WTC11 (cell line): ENCODE measurements around the gene CDPF1. TPM values are rescaled to one million over a fixed set of nuclear protein-coding genes. Genes with fewer than 3 reads are reported as not detected.

Experiments
- ATAC-seq: fragments of 200-7000 bp; cut with Tn5 transposase; 2 replicates; pipeline ENCODE4 v1.10.0; 2021; ENCODE audit warnings: mild to moderate bottlenecking, moderate library complexity
- CTCF ChIA-PET: fragments of 300-600 bp; sonication (Branson Sonifier 250); formaldehyde crosslinking; loops from one replicate; lab custom pipeline; 2021; ENCODE audit warnings: antibody characterized with exemption; lab: Charles Lee
- POLR2A ChIA-PET: fragments of 350-600 bp; sonication (Branson Sonifier 250); formaldehyde crosslinking; loops from one replicate; lab custom pipeline; 2021; ENCODE audit warnings: antibody characterized with exemption; lab: Charles Lee
- DNase-seq: peaks from one replicate; pipeline ENCODE4 v3.0.0; 2021; ENCODE audit warnings: low spot score
- H3K27ac Mint-ChIP-seq: 2 replicates; pipeline ENCODE4 v1.8.0; 2021; ENCODE audit warnings: mixed read lengths
- H3K27me3 Mint-ChIP-seq: 2 replicates; pipeline ENCODE4 v1.8.0; 2021; ENCODE audit warnings: low read depth, mild to moderate bottlenecking, moderate library complexity, mixed read lengths
- H3K36me3 Mint-ChIP-seq: 2 replicates; pipeline ENCODE4 v1.8.0; 2021; ENCODE audit warnings: mixed read lengths
- H3K4me1 Mint-ChIP-seq: 2 replicates; pipeline ENCODE4 v1.8.0; 2022; ENCODE audit warnings: mixed read lengths
- H3K4me3 Mint-ChIP-seq: 2 replicates; pipeline ENCODE4 v1.8.0; 2021; ENCODE audit warnings: mild to moderate bottlenecking, moderate library complexity, mixed read lengths
- H3K9me3 Mint-ChIP-seq: 2 replicates; pipeline ENCODE4 v1.8.0; 2021; ENCODE audit warnings: mixed read lengths
- CBFB ChIP-seq: sonication (generic); formaldehyde crosslinking; IDR thresholded peaks from 2 replicates; pipeline ENCODE4 v1.8.1; 2022; ENCODE audit warnings: mild to moderate bottlenecking, low read depth, missing genetic modification reagents
- ETV6 ChIP-seq: sonication (generic); formaldehyde crosslinking; IDR thresholded peaks from 2 replicates; pipeline ENCODE4 v1.8.1; 2022; ENCODE audit warnings: mild to moderate bottlenecking, missing genetic modification reagents
- GTF2I ChIP-seq: fragments of 250-450 bp; sonication (Bioruptor Pico); conservative IDR thresholded peaks from 2 replicates; pipeline ENCODE4 v1.4.0; 2021; ENCODE audit warnings: mild to moderate bottlenecking
- HMGA2 ChIP-seq: fragments of 250-450 bp; sonication (Bioruptor Pico); IDR thresholded peaks from 2 replicates; pipeline ENCODE4 v1.4.0; 2021; ENCODE audit warnings: mild to moderate bottlenecking, moderate library complexity
- NFE2L1 ChIP-seq: sonication (generic); formaldehyde crosslinking; IDR thresholded peaks from 2 replicates; pipeline ENCODE4 v1.8.1; 2023; ENCODE audit warnings: missing genetic modification reagents
- PRRX2 ChIP-seq: fragments of 250-450 bp; sonication (Bioruptor Pico); IDR thresholded peaks from 2 replicates; pipeline ENCODE4 v1.8.0; 2021; ENCODE audit warnings: mild to moderate bottlenecking
- SMAD3 ChIP-seq: sonication (generic); formaldehyde crosslinking; IDR thresholded peaks from 2 replicates; pipeline ENCODE4 v1.8.0; 2022; ENCODE audit warnings: missing genetic modification reagents, mild to moderate bottlenecking, borderline replicate concordance
- SMAD4 ChIP-seq: sonication (generic); formaldehyde crosslinking; IDR thresholded peaks from 2 replicates; pipeline ENCODE4 v1.8.0; 2022; ENCODE audit warnings: mild to moderate bottlenecking, missing genetic modification reagents
- SP1 ChIP-seq: sonication (generic); formaldehyde crosslinking; conservative IDR thresholded peaks from 2 replicates; pipeline ENCODE4 v1.8.1; 2022; ENCODE audit warnings: missing genetic modification reagents
- total RNA-seq: library from RNA; stranded (reverse); gene quantifications from 3 replicates; pipeline ENCODE4 v1.2.3, GENCODE V29; 2021
- TF ChIP-seq, protein P1 (sequence below): sonication (generic); formaldehyde crosslinking; IDR thresholded peaks from 2 replicates; pipeline ENCODE4 v1.8.1; 2022; ENCODE audit warnings: mild to moderate bottlenecking, moderate library complexity, missing genetic modification reagents
- TF ChIP-seq, protein P2 (sequence below): fragments of 250-450 bp; sonication (Bioruptor Pico); IDR thresholded peaks from 2 replicates; pipeline ENCODE4 v1.9.0; 2021; ENCODE audit warnings: mild to moderate bottlenecking
- TF ChIP-seq, protein P3 (sequence below): sonication (generic); formaldehyde crosslinking; conservative IDR thresholded peaks from 2 replicates; pipeline ENCODE4 v1.8.1; 2023; ENCODE audit warnings: mild to moderate bottlenecking, low read depth, missing genetic modification reagents, moderate library complexity
- TF ChIP-seq, protein P4 (sequence below): sonication (generic); formaldehyde crosslinking; IDR thresholded peaks from 2 replicates; pipeline ENCODE4 v1.8.1; 2023; ENCODE audit warnings: mild to moderate bottlenecking, missing genetic modification reagents, borderline replicate concordance
- TF ChIP-seq, protein P5 (sequence below): sonication (generic); formaldehyde crosslinking; IDR thresholded peaks from 2 replicates; pipeline ENCODE4 v1.8.0; 2022; ENCODE audit warnings: mild to moderate bottlenecking, missing genetic modification reagents
- TF ChIP-seq, protein P6 (sequence below): sonication (generic); formaldehyde crosslinking; IDR thresholded peaks from 2 replicates; pipeline ENCODE4 v1.8.0; 2023; ENCODE audit warnings: missing genetic modification reagents
- TF ChIP-seq, protein P7 (sequence below): sonication (generic); formaldehyde crosslinking; IDR thresholded peaks from 2 replicates; pipeline ENCODE4 v1.8.0; 2023; ENCODE audit warnings: mild to moderate bottlenecking, missing genetic modification reagents

CDPF1 gene
- total RNA-seq, 1 experiment from 2014 or later, result 11.5 TPM

DNA sequence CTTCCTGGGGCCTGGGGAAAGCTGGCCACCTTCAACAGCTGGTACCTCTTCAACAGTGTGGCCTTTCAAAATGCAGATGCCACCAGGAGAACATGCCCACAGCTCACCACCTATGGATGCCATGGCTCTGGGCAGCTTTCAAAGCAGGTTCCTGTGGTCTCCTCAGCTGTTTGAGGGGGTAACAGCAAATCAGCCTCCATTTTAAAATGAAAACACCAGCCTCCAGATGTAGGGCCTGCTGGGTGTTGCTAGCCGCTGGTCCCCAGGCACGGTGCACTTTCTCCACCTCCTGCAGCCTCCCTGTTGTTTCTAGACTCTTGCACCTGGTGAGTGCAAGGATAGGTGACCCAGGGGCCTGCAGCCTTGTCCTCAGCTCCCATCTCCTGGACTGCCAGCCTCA is 10.0 kb downstream of the CDPF1 start (continued):
- TF ChIP-seq, protein P1, sequence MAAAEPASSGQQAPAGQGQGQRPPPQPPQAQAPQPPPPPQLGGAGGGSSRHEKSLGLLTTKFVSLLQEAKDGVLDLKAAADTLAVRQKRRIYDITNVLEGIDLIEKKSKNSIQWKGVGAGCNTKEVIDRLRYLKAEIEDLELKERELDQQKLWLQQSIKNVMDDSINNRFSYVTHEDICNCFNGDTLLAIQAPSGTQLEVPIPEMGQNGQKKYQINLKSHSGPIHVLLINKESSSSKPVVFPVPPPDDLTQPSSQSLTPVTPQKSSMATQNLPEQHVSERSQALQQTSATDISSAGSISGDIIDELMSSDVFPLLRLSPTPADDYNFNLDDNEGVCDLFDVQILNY (CRISPR knock-in tag), result no peak
- TF ChIP-seq, protein P2, sequence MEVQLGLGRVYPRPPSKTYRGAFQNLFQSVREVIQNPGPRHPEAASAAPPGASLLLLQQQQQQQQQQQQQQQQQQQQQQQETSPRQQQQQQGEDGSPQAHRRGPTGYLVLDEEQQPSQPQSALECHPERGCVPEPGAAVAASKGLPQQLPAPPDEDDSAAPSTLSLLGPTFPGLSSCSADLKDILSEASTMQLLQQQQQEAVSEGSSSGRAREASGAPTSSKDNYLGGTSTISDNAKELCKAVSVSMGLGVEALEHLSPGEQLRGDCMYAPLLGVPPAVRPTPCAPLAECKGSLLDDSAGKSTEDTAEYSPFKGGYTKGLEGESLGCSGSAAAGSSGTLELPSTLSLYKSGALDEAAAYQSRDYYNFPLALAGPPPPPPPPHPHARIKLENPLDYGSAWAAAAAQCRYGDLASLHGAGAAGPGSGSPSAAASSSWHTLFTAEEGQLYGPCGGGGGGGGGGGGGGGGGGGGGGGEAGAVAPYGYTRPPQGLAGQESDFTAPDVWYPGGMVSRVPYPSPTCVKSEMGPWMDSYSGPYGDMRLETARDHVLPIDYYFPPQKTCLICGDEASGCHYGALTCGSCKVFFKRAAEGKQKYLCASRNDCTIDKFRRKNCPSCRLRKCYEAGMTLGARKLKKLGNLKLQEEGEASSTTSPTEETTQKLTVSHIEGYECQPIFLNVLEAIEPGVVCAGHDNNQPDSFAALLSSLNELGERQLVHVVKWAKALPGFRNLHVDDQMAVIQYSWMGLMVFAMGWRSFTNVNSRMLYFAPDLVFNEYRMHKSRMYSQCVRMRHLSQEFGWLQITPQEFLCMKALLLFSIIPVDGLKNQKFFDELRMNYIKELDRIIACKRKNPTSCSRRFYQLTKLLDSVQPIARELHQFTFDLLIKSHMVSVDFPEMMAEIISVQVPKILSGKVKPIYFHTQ (CRISPR knock-in tag), result no peak
- TF ChIP-seq SMAD4 (no peak), HMGA2 (no peak)
- TF ChIP-seq, protein P3, sequence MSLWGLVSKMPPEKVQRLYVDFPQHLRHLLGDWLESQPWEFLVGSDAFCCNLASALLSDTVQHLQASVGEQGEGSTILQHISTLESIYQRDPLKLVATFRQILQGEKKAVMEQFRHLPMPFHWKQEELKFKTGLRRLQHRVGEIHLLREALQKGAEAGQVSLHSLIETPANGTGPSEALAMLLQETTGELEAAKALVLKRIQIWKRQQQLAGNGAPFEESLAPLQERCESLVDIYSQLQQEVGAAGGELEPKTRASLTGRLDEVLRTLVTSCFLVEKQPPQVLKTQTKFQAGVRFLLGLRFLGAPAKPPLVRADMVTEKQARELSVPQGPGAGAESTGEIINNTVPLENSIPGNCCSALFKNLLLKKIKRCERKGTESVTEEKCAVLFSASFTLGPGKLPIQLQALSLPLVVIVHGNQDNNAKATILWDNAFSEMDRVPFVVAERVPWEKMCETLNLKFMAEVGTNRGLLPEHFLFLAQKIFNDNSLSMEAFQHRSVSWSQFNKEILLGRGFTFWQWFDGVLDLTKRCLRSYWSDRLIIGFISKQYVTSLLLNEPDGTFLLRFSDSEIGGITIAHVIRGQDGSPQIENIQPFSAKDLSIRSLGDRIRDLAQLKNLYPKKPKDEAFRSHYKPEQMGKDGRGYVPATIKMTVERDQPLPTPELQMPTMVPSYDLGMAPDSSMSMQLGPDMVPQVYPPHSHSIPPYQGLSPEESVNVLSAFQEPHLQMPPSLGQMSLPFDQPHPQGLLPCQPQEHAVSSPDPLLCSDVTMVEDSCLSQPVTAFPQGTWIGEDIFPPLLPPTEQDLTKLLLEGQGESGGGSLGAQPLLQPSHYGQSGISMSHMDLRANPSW (CRISPR knock-in tag), result no peak

DNA sequence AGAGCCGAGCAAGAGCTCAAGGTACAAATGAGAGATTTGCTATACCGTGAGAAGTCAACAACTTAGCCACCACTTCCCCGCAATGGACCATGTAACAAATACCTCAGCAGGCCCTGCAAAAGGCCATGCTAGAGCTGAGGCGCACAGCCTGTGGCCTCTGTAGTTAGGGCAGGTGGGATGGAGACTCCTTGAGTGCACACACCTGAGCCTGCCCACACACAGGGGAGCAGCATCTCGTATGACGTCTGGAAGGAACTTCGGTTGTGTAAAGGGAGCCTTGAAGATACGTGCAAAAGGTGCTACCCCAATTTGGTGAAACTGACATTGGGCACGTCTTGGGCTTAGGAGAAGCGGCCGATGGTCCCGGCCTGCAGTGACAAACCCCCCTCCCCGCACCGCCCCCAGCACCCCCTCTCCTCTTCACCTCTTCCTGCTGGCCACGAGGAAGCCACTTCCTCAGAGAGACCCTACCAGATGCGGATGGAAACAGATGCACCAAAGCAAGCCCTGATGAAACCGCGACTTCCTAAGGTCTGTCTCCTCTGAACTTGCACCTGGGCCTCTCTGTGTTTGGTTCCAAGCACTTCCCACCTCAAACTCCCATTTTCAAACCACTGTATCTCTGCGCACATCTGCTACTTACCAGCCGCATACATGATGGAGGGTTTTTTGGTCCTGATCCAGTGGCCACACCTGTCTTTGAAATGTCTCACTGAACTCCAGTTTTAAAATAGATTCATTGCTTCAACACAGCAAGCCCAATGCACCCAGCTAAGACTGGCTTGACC is 10.6 kb downstream of the CDPF1 start:
- H3K4me1 Mint-ChIP-seq, result no peaks in the 10 kb centered on the region
- no peak overlapping the region for H3K27ac Mint-ChIP-seq
- DNase-seq (no peak), ATAC-seq (no peak)
- TF ChIP-seq CBFB (CRISPR knock-in tag), result no peak
- TF ChIP-seq, protein P4, sequence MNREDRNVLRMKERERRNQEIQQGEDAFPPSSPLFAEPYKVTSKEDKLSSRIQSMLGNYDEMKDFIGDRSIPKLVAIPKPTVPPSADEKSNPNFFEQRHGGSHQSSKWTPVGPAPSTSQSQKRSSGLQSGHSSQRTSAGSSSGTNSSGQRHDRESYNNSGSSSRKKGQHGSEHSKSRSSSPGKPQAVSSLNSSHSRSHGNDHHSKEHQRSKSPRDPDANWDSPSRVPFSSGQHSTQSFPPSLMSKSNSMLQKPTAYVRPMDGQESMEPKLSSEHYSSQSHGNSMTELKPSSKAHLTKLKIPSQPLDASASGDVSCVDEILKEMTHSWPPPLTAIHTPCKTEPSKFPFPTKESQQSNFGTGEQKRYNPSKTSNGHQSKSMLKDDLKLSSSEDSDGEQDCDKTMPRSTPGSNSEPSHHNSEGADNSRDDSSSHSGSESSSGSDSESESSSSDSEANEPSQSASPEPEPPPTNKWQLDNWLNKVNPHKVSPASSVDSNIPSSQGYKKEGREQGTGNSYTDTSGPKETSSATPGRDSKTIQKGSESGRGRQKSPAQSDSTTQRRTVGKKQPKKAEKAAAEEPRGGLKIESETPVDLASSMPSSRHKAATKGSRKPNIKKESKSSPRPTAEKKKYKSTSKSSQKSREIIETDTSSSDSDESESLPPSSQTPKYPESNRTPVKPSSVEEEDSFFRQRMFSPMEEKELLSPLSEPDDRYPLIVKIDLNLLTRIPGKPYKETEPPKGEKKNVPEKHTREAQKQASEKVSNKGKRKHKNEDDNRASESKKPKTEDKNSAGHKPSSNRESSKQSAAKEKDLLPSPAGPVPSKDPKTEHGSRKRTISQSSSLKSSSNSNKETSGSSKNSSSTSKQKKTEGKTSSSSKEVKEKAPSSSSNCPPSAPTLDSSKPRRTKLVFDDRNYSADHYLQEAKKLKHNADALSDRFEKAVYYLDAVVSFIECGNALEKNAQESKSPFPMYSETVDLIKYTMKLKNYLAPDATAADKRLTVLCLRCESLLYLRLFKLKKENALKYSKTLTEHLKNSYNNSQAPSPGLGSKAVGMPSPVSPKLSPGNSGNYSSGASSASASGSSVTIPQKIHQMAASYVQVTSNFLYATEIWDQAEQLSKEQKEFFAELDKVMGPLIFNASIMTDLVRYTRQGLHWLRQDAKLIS (CRISPR knock-in tag), result no peak
- no peaks in the 10 kb centered on the region for H3K27me3 Mint-ChIP-seq
- H3K36me3 Mint-ChIP-seq, result peaks cover 6% of the 10 kb centered on the region; the same call in 1 of the 2 replicates
- no peak overlapping the region for H3K4me3 Mint-ChIP-seq
- CTCF ChIA-PET, result no interaction called here
- POLR2A ChIA-PET, result no interaction called here
- no peaks in the 10 kb centered on the region for H3K9me3 Mint-ChIP-seq

DNA sequence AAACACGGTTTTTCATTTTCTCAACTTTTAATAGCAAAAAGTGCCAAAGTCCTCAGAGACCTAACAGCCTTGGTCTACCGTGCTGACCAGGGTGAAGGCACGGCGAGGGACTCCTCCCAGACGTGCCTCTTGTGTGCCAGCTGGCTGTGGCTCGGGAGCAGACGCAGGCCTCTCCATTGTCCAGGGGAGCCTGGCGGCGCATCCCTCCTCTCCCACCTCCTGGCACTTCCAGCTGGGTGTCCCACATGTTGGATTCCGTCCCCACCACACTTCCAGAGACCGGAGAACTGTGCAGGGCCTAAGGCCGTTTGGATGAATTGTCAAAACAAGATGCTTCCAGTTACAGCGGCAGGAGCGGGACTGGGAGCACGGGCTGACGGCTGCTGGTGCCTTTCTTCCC is 11.6 kb downstream of the CDPF1 start:
- no peaks in the 10 kb centered on the region for H3K27me3 Mint-ChIP-seq
- ChIA-PET CTCF (no interaction called here), POLR2A (no interaction called here)
- DNase-seq, result no peak
- H3K4me1 Mint-ChIP-seq, result no peaks in the 10 kb centered on the region
- H3K27ac Mint-ChIP-seq, result no peak overlapping the region
- no peaks in the 10 kb centered on the region for H3K9me3 Mint-ChIP-seq
- H3K36me3 Mint-ChIP-seq, result peaks cover 2% of the 10 kb centered on the region; the same call in 1 of the 2 replicates
- ATAC-seq, result no peak
- H3K4me3 Mint-ChIP-seq, result no peak overlapping the region
- TF ChIP-seq ETV6 (CRISPR knock-in tag) (no peak), GTF2I (CRISPR knock-in tag) (no peak), NFE2L1 (CRISPR knock-in tag) (no peak), SMAD3 (no peak), SP1 (CRISPR knock-in tag) (no peak), PRRX2 (no peak)
- TF ChIP-seq, protein P5, sequence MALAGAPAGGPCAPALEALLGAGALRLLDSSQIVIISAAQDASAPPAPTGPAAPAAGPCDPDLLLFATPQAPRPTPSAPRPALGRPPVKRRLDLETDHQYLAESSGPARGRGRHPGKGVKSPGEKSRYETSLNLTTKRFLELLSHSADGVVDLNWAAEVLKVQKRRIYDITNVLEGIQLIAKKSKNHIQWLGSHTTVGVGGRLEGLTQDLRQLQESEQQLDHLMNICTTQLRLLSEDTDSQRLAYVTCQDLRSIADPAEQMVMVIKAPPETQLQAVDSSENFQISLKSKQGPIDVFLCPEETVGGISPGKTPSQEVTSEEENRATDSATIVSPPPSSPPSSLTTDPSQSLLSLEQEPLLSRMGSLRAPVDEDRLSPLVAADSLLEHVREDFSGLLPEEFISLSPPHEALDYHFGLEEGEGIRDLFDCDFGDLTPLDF (CRISPR knock-in tag), result no peak
- TF ChIP-seq, protein P6, sequence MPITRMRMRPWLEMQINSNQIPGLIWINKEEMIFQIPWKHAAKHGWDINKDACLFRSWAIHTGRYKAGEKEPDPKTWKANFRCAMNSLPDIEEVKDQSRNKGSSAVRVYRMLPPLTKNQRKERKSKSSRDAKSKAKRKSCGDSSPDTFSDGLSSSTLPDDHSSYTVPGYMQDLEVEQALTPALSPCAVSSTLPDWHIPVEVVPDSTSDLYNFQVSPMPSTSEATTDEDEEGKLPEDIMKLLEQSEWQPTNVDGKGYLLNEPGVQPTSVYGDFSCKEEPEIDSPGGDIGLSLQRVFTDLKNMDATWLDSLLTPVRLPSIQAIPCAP (CRISPR knock-in tag), result no peak
- TF ChIP-seq, protein P7, sequence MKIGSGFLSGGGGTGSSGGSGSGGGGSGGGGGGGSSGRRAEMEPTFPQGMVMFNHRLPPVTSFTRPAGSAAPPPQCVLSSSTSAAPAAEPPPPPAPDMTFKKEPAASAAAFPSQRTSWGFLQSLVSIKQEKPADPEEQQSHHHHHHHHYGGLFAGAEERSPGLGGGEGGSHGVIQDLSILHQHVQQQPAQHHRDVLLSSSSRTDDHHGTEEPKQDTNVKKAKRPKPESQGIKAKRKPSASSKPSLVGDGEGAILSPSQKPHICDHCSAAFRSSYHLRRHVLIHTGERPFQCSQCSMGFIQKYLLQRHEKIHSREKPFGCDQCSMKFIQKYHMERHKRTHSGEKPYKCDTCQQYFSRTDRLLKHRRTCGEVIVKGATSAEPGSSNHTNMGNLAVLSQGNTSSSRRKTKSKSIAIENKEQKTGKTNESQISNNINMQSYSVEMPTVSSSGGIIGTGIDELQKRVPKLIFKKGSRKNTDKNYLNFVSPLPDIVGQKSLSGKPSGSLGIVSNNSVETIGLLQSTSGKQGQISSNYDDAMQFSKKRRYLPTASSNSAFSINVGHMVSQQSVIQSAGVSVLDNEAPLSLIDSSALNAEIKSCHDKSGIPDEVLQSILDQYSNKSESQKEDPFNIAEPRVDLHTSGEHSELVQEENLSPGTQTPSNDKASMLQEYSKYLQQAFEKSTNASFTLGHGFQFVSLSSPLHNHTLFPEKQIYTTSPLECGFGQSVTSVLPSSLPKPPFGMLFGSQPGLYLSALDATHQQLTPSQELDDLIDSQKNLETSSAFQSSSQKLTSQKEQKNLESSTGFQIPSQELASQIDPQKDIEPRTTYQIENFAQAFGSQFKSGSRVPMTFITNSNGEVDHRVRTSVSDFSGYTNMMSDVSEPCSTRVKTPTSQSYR (CRISPR knock-in tag), result no peak
